ENCODE data around the gene TMA7B.

GRCh38 chr22:39932166-39932565, 28.0 kb upstream of the TMA7B start:
- no peak for TF ChIP-seq CTCF (IDR thresholded peaks at IDR 0.05)
- no peak for TF ChIP-seq POLR2A (IDR thresholded peaks at IDR 0.05)
